Heart left ventricle (tissue), 16 donors: ENCODE measurements around the gene SLC8B1. TPM values are rescaled to one million over a fixed set of nuclear protein-coding genes. Genes with fewer than 3 reads are reported as not detected.

Source experiments
- ATAC-seq, 4 donors: fragments of 200-7000 bp; cut with Tn5 transposase; one replicate each; pipeline ENCODE4 v1.9.1; 2020 to 2022; ENCODE audit warnings: moderate library complexity in 4 of 4, mild to moderate bottlenecking in 3 of 4, moderate number of reproducible peaks in 1 of 4
- DNase-seq, 5 donors: peaks; one replicate each; pipeline ENCODE4 v3.0.0-alpha.2; 2020
- H3K27ac ChIP-seq, 12 donors: fragments of 200-600 bp; sonication (generic) in 4 of 12; one replicate each; pipeline versions ENCODE4 v1.5.0 to v1.8.0; 2016 to 2022; ENCODE audit warnings: mild to moderate bottlenecking in 2 of 12
- H3K27me3 ChIP-seq, 9 donors: fragments of 200-600 bp; sonication (generic) in 2 of 9; one replicate each; pipeline versions ENCODE4 v1.5.1 to v1.8.0; 2016 to 2022; ENCODE audit warnings: mild to moderate bottlenecking in 3 of 9
- H3K36me3 ChIP-seq, 9 donors: fragments of 200-600 bp; sonication (generic) in 2 of 9; one replicate each; pipeline versions ENCODE4 v1.5.0 to v1.8.0; 2018 to 2022; ENCODE audit warnings: mild to moderate bottlenecking in 2 of 9
- H3K4me1 ChIP-seq, 12 donors: fragments of 200-600 bp; sonication (generic) in 4 of 12; one replicate each; pipeline versions ENCODE4 v1.5.0 to v1.8.0; 2016 to 2022; ENCODE audit warnings: mild to moderate bottlenecking in 3 of 12
- H3K4me3 ChIP-seq, 12 donors: fragments of 200-600 bp; sonication (generic) in 4 of 12; one replicate each; pipeline versions ENCODE4 v1.5.0 to v1.8.0; 2017 to 2022; ENCODE audit warnings: mild to moderate bottlenecking in 9 of 12, moderate library complexity in 4 of 12
- H3K9me3 ChIP-seq, 12 donors: fragments of 200-600 bp; sonication (generic) in 4 of 12; one replicate each; pipeline versions ENCODE4 v1.5.0 to v1.8.0; 2016 to 2022; ENCODE audit warnings: mild to moderate bottlenecking in 1 of 12
- POLR2A ChIP-seq, 2 donors: fragments of 450-650 bp; IDR thresholded peaks; one replicate each; pipeline ENCODE4 v1.6.1; 2017; ENCODE audit warnings: antibody characterized with exemption in 2 of 2, mild to moderate bottlenecking in 2 of 2, moderate library complexity in 2 of 2
- WGBS, 4 donors: extraction: QIAGEN DNeasy Blood & Tissue Kit in 2 of 4; methylation state at CpG; one replicate each; pipeline versions ENCODE4 v1.1.5 to v1.1.7; 2013 to 2018; 5-methylcytosine and 5-hydroxymethylcytosine counted together
- intact Hi-C, 10 donors: fragments of 100-400 bp; cut with DNase I; formaldehyde crosslinking; loops; one replicate each; pipeline versions ENCODE4 v1.11.1 to v1.14.2; 2022
- polyA plus RNA-seq, 2 donors: library from polyadenylated mRNA; stranded (reverse); fragments of 200-250 nt; gene quantifications; one replicate each; pipeline ENCODE4 v1.2.3, GENCODE V29; 2013
- total RNA-seq, 9 donors: library from RNA; depleted of rRNA in 2 of 9; stranded (reverse); fragments of >200 nt in 2 of 9; fragmentation: NEBNext Ultra II Directional in 3 of 9; extraction: Animal tissue kit (Norgen Biotek cat#: 25700) in 3 of 9; gene quantifications; one replicate each; pipeline versions ENCODE4 v1.1.0 to v1.2.4, GENCODE V29; 2016 to 2023
- TF ChIP-seq, protein P1 (sequence below), 12 donors: fragments of 200-600 bp; sonication (generic) in 4 of 12; IDR thresholded peaks; one replicate each; pipeline versions ENCODE4 v1.5.0 to v1.8.0; 2018 to 2022; ENCODE audit warnings: antibody characterized with exemption in 12 of 12, mild to moderate bottlenecking in 5 of 12
- donor health status: ischemic (EF 13 %, LVEDD 7.1; RV severe dilation, severe dysfunction).
- donor health status: healthy with polysubstance abuse.
- donor health status: DM: no; HTN: yes; CAD: no.
- donor health status: DM: no; HTN: no; CAD: no.
- donor health status: ischemic (EF 25% LVEDD 6.9; RV normal size, moderate dysfunction).
- donor health status: ischemic (EF 25% LVEDD 5.7; RV mildly dilated, moderate dysfunction).
- donor health status: healthy.
- donor health status: DM: yes; HTN: yes; CAD: no.
- donor health status: ischemic (EF 35%, LVEDD 5.7; RV mildly dilated, moderate dysfunction).
- donor health status: nonischemic (EF 11% LVEDD 7.7; RV severe dilation, severe dysfunction).
- donor health status: DM: yes; HTN: yes; CAD: no.
- donor health status: PGD.
- donor health status: ischemic (EF 29% LVEDD 5.4; RV normal size, mild dysfunction).
- donor health status: nonischemic (EF 23%, LVEDD 6.1; RV moderate dilation, normal function).

The SLC8B1 gene
- total and polyA plus RNA-seq, 11 donors: 8.8 to 33.2 (median 11.1) TPM

DNA sequence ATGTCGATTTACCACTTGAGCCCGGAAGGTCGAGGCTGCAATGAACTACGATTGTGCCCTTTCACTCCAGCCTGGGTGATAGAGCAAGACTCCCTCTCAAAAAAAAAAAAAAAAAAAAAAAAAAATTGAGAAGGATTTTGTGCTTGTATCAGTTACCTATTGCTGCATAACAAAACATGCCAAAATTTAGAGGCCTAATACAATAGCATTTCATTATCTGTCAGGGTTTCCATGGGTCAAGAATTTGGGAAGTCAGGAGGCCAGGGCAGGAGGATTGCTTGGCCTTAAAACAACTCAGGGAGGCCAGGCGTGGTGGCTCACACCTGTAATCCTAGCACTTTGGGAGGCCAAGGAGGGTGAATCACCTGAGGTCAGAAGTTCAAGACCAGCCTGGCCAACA is 4.6 kb upstream of the SLC8B1 start:
- no peak for DNase-seq
- H3K27ac ChIP-seq: no peak overlapping the region
- no peaks in the 10 kb centered on the region for H3K9me3 ChIP-seq
- TF ChIP-seq, protein P1, sequence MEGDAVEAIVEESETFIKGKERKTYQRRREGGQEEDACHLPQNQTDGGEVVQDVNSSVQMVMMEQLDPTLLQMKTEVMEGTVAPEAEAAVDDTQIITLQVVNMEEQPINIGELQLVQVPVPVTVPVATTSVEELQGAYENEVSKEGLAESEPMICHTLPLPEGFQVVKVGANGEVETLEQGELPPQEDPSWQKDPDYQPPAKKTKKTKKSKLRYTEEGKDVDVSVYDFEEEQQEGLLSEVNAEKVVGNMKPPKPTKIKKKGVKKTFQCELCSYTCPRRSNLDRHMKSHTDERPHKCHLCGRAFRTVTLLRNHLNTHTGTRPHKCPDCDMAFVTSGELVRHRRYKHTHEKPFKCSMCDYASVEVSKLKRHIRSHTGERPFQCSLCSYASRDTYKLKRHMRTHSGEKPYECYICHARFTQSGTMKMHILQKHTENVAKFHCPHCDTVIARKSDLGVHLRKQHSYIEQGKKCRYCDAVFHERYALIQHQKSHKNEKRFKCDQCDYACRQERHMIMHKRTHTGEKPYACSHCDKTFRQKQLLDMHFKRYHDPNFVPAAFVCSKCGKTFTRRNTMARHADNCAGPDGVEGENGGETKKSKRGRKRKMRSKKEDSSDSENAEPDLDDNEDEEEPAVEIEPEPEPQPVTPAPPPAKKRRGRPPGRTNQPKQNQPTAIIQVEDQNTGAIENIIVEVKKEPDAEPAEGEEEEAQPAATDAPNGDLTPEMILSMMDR (IDR thresholded peaks at IDR 0.05): no peak
- TF ChIP-seq POLR2A (IDR thresholded peaks at IDR 0.05): no peak
- no peak for ATAC-seq
- WGBS, 4 donors: 94 to 96% (median 95%) methylated on average over 5 of the region's 5 CpGs
- intact Hi-C loops: no loop called here
- H3K4me3 ChIP-seq: no peak overlapping the region
- no peaks in the 10 kb centered on the region for H3K36me3 ChIP-seq
- H3K27me3 ChIP-seq: no peaks in the 10 kb centered on the region
- H3K4me1 ChIP-seq: peaks cover 0 to 12% (median 4%) of the 10 kb centered on the region in 12 donors

DNA sequence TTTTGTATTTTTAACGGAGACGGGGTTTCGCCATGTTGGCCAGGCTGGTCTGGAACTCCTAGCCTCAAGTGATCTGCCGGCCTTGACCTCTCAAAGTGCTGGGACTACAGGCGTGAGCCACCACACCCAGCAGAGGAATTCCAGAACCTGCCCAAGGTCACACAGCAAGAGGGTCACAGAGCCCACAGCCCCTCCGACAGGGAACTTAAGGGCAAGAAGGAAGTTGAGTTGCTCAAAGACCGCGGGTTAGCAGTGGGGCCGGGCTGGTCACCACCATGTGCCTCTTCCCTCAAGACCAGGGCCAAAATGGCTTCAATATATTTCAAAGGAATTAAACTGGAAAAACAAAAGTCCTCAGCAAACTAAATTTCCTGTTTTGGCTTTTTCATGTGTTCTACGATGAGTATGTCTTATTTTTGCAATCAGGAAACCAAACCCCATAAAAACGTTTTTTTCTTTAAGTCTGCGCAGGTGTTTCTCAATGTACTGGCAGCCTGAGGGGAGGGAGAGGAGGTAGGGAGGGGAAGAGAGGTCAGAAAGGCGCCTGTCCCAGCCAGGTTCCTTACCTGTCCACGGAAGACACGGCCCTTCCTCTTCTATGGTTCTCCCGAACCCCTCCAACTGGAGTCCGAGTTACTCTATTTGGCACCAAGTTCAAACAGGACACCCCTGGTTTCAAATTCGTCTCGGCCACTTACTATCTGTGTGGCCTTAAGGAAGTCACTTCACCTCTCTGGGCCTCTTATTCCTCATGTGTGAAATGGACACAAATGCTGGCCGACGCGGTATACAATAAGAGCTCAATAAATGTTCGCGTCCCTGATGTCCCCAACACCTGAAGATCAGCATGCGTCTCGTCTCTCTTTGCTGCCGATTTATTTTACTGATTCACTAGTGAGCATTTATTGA is 778 bp downstream of the SLC8B1 start:
- intact Hi-C loops: loop anchor here in 3 of 10 donors (2.0 kb wide), 1 partner anchor 25 kb away; the partner anchor contains the start of gene PLBD2 (in 3 of the 3)
- peaks cover 0 to 37% (median 19%) of the 10 kb centered on the region in 12 donors for H3K4me1 ChIP-seq
- peak overlapping the region; percentile 55 to 98 (median 78) for H3K4me3 ChIP-seq
- no peaks in the 10 kb centered on the region for H3K9me3 ChIP-seq
- 41 to 44% (median 43%) methylated on average over 27 of the region's 27 CpGs for WGBS, 4 donors
- peaks cover 0 to 35% (median 23%) of the 10 kb centered on the region in 9 donors for H3K36me3 ChIP-seq
- no peaks in the 10 kb centered on the region for H3K27me3 ChIP-seq
- ATAC-seq: peak in 1 of 4 donors; percentile 16
- TF ChIP-seq, protein P1 (IDR thresholded peaks at IDR 0.05): no peak
- TF ChIP-seq POLR2A (IDR thresholded peaks at IDR 0.05): no peak
- DNase-seq: peak in 2 of 5 donors; percentile 49 to 71
- peak overlapping the region in 11 of 12 donors; percentile 59 to 94 (median 76) for H3K27ac ChIP-seq

DNA sequence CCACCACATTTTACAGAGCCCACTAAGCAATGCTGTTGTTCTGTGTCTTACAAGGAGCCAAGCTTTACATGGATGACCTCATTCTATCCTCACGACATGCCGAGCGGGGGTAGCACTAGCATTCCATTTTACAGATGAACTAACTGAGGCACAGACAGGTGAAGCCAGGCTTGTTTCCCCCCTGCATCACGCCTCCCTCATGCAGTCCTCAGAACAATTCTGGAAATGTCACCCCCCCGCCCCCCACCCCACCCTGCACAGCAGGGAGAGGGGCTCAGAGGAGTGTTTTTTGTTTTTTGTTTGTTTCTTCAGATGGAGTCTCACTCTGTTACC is 1.5 kb downstream of the SLC8B1 start:
- Histone ChIP-seq H3K27ac (peak overlapping the region in 4 of 12 donors; percentile 6 to 17 (median 10)), H3K4me1 (peaks cover 0 to 40% (median 19%) of the 10 kb centered on the region in 12 donors), H3K27me3 (no peaks in the 10 kb centered on the region), H3K9me3 (no peaks in the 10 kb centered on the region), H3K36me3 (peaks cover 0 to 40% (median 23%) of the 10 kb centered on the region in 9 donors), H3K4me3 (peak overlapping the region in 10 of 12 donors; percentile 69 to 98 (median 79))
- WGBS, 4 donors: 79 to 84% (median 83%) methylated on average over 5 of the region's 5 CpGs
- no peak for ATAC-seq
- TF ChIP-seq, protein P1 (IDR thresholded peaks at IDR 0.05): no peak
- TF ChIP-seq POLR2A (IDR thresholded peaks at IDR 0.05): no peak
- intact Hi-C loops: no loop called here
- no peak for DNase-seq

DNA sequence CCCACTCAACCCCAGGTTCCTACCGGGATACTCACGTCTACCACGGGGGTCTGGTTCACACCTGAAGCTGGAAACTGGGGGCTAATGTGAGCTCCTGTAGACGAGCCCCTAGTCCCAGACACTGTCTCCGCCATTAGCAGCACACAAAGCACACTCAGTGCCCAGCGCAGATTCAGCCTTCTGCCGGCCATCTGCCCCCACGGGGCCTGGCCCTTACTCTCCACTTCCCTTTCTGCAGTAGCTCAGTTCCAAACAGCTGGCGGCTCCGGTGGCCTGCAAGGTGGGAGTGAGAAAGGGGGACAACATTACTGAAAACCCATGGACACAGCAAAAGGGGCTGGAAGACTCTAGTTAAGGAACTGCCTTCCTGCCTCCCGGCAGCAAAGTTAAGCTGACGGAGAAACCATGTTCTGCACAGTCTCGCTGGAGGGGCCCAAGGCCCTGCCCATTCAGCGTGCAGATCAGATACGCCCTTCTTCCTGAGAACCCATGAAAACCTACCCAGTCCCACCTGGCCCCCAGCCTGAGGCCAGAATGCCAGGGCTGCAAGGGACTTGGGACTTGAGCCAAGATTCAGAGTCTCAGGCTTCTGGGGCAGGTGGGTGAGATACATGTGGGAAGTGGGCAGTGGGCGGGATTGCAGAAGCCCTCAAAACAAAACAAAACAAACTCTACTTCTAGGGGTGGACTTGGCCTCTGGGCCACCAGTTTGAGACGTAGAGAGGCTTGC is 2.1 kb downstream of the SLC8B1 start:
- intact Hi-C loops: no loop called here
- H3K9me3 ChIP-seq: no peaks in the 10 kb centered on the region
- H3K27me3 ChIP-seq: no peaks in the 10 kb centered on the region
- H3K27ac ChIP-seq: peak overlapping the region in 4 of 12 donors; percentile 6 to 17 (median 10)
- H3K4me3 ChIP-seq: peak overlapping the region in 9 of 12 donors; percentile 69 to 98 (median 79)
- no peak for ATAC-seq
- peaks cover 0 to 44% (median 23%) of the 10 kb centered on the region in 9 donors for H3K36me3 ChIP-seq
- TF ChIP-seq, protein P1 (IDR thresholded peaks at IDR 0.05): no peak
- TF ChIP-seq POLR2A (IDR thresholded peaks at IDR 0.05): no peak
- WGBS, 4 donors: 62 to 77% (median 71%) methylated on average over 14 to 17 of the region's 17 CpGs
- H3K4me1 ChIP-seq: peaks cover 0 to 40% (median 19%) of the 10 kb centered on the region in 12 donors
- no peak for DNase-seq
